K562 (cell line): ENCODE results near the gene SPEG. TPM values are rescaled to one million over a fixed set of nuclear protein-coding genes. Genes with fewer than 3 reads are reported as not detected.

Source experiments
- ARID2 ChIP-seq: fragments of 450-650 bp; IDR thresholded peaks from 2 replicates; pipeline ENCODE4 v1.6.1; 2017; ENCODE audit warnings: antibody characterized with exemption, mild to moderate bottlenecking
- CTCFL ChIP-seq: IDR thresholded peaks from 2 replicates; pipeline ENCODE4 v1.6.1; 2011; ENCODE audit warnings: borderline replicate concordance, low read depth, mild to moderate bottlenecking, moderate library complexity, low read length; ENCODE audit not compliant: insufficient read depth, poor library complexity, severe bottlenecking
- E2F3 ChIP-seq: fragments of 250-450 bp; sonication (Bioruptor Pico); IDR thresholded peaks from 2 replicates; pipeline ENCODE4 v1.4.0; 2020; ENCODE audit warnings: mild to moderate bottlenecking
- FIP1L1 ChIP-seq: fragments of 200-400 bp; formaldehyde crosslinking; IDR thresholded peaks from 2 replicates; pipeline ENCODE4 v1.6.1; 2018; ENCODE audit warnings: mild to moderate bottlenecking, low read depth, low read length; ENCODE audit not compliant: poor library complexity, severe bottlenecking
- FOXP1 ChIP-seq: sonication (generic); formaldehyde crosslinking; IDR thresholded peaks from 2 replicates; pipeline ENCODE4 v1.8.0; 2022; ENCODE audit warnings: mild to moderate bottlenecking, missing genetic modification reagents
- JUND ChIP-seq, 2 experiments: IDR thresholded peaks; 2 replicates in 1 of 2; 3 replicates in 1 of 2; pipeline ENCODE4 v1.6.1; 2011; ENCODE audit warnings: borderline replicate concordance in 2 of 2, low read depth in 2 of 2, low read length in 2 of 2, improper control_type of control experiment in 1 of 2, missing biosample characterization in 1 of 2, missing genetic modification characterization in 1 of 2, missing genetic modification reagents in 1 of 2
- MAZ ChIP-seq, 2 experiments: fragments of 450-650 bp in 1 of 2; sonication (generic) in 1 of 2; formaldehyde crosslinking; IDR thresholded peaks in 1 of 2; conservative IDR thresholded peaks in 1 of 2; 2 replicates each; pipeline versions ENCODE4 v1.4.0 to v1.5.0; 2020; ENCODE audit warnings: mild to moderate bottlenecking in 1 of 2, missing genetic modification reagents in 1 of 2
- NEUROD1 ChIP-seq: fragments of 150-350 bp; IDR thresholded peaks from 2 replicates; pipeline ENCODE4 v1.6.1; 2014; ENCODE audit warnings: borderline replicate concordance, low read length, low read depth; ENCODE audit not compliant: partially characterized antibody
- PTBP1 ChIP-seq: fragments of 200-400 bp; formaldehyde crosslinking; IDR thresholded peaks from 2 replicates; pipeline ENCODE4 v1.6.1; 2017; ENCODE audit warnings: low read depth, low read length
- RAD21 ChIP-seq, 2 experiments: fragments of 250-450 bp in 1 of 2; fragments of 450-650 bp in 1 of 2; sonication (Bioruptor Pico) in 1 of 2; formaldehyde crosslinking in 1 of 2; IDR thresholded peaks in 1 of 2; conservative IDR thresholded peaks in 1 of 2; 2 replicates each; pipeline versions ENCODE4 v1.4.0 to v1.8.0; 2020 to 2022; ENCODE audit warnings: mild to moderate bottlenecking in 2 of 2, moderate library complexity in 1 of 2
- RBM34 ChIP-seq: fragments of 200-400 bp; formaldehyde crosslinking; IDR thresholded peaks from 2 replicates; pipeline ENCODE4 v1.6.1; 2018; ENCODE audit warnings: low read length, borderline replicate concordance; ENCODE audit not compliant: insufficient read depth
- SIN3B ChIP-seq: fragments of 450-650 bp; IDR thresholded peaks from 2 replicates; pipeline ENCODE4 v1.6.1; 2017; ENCODE audit warnings: low read depth, mild to moderate bottlenecking, moderate library complexity
- SP1 ChIP-seq: sonication (generic); formaldehyde crosslinking; IDR thresholded peaks from 2 replicates; pipeline ENCODE4 v1.8.1; 2022; ENCODE audit warnings: mild to moderate bottlenecking, missing genetic modification reagents
- SRSF9 ChIP-seq: fragments of 200-400 bp; formaldehyde crosslinking; IDR thresholded peaks from 2 replicates; pipeline ENCODE4 v1.6.1; 2017; ENCODE audit warnings: low read depth, low read length, borderline replicate concordance
- TEAD1 ChIP-seq, 2 experiments: fragments of 450-650 bp in 1 of 2; sonication (generic) in 1 of 2; formaldehyde crosslinking; IDR thresholded peaks; 2 replicates each; pipeline versions ENCODE4 v1.4.0 to v1.8.0; 2020 to 2022; ENCODE audit warnings: mild to moderate bottlenecking in 2 of 2, missing genetic modification reagents in 1 of 2
- UBTF ChIP-seq, 2 experiments: IDR thresholded peaks; 2 replicates each; pipeline ENCODE4 v1.6.1; 2012; ENCODE audit warnings: improper control_type of control experiment in 2 of 2, low read depth in 2 of 2, low read length in 2 of 2, borderline replicate concordance in 1 of 2
- WHSC1 ChIP-seq: IDR thresholded peaks from one replicate; pipeline ENCODE4 v1.6.1; 2012; ENCODE audit warnings: low read length, control low read depth, inconsistent platforms
- ZFP1 ChIP-seq: fragments of 450-650 bp; formaldehyde crosslinking; IDR thresholded peaks from 2 replicates; pipeline ENCODE4 v1.4.0; 2020; ENCODE audit warnings: mild to moderate bottlenecking, mixed read lengths
- ZFPM2 ChIP-seq: fragments of 250-450 bp; sonication (Bioruptor Pico); IDR thresholded peaks from 2 replicates; pipeline ENCODE4 v1.5.1; 2022; ENCODE audit warnings: mild to moderate bottlenecking
- ZNF511 ChIP-seq: sonication (generic); formaldehyde crosslinking; IDR thresholded peaks from 2 replicates; pipeline ENCODE4 v1.8.0; 2022; ENCODE audit warnings: mild to moderate bottlenecking, missing genetic modification reagents
- ZNF766 ChIP-seq: fragments of 200-800 bp; sonication (Bioruptor generic); conservative IDR thresholded peaks from 2 replicates; pipeline ENCODE4 v1.6.1; 2016; ENCODE audit warnings: missing genetic modification characterization, missing compliant biosample characterization
- ZNF830 ChIP-seq: fragments of 250-450 bp; sonication (Bioruptor Pico); IDR thresholded peaks from 2 replicates; pipeline ENCODE4 v1.5.0; 2021; ENCODE audit warnings: mild to moderate bottlenecking
- polyA plus RNA-seq, 8 experiments: library from polyadenylated mRNA; depleted of rRNA in 4 of 8; stranded (reverse) in 5 of 8; unstranded in 3 of 8; fragments of >200 nt; fragmentation: Nextera tagmentation in 2 of 8; fragmentation: Illumina TruSeq in 1 of 8; extraction: Ambion mirVana in 2 of 8; extraction: Trizol in 1 of 8; gene quantifications; 2 replicates each; pipeline versions ENCODE4 v1.2.1 to v1.2.3, GENCODE V29; 2011 to 2014; ENCODE audit warnings: inconsistent platforms in 1 of 8, missing spikeins in 1 of 8
- total RNA-seq, 7 experiments: library from RNA; depleted of rRNA in 6 of 7; stranded (reverse); fragments of >200 nt in 6 of 7; fragmentation: Illumina TruSeq in 2 of 7; extraction: Trizol in 2 of 7; gene quantifications; 2 replicates each; pipeline versions ENCODE4 v1.2.1 to v1.2.3, GENCODE V29; 2011 to 2021; ENCODE audit warnings: low replicate concordance in 1 of 7

The SPEG gene
- total and polyA plus RNA-seq, 9 of the 15 experiments (the other 6 are each of a cell fraction or from before 2014, with no cell fraction given): 0.49 to 8.7 (median 3.0) TPM

GRCh38 chr2:219433666-219434467 lies 776 bp upstream of the SPEG start (continued):
- TF ChIP-seq FIP1L1 (no peak), CTCFL (peak; percentile 68), SRSF9 (no peak), NEUROD1 (no peak), ZNF511 (CRISPR knock-in tag) (no peak), PTBP1 (no peak), MAZ (CRISPR knock-in tag; conservative IDR thresholded peaks at IDR 0.05 in 1 of 2, IDR thresholded peaks at IDR 0.05 in 1 of 2) (0 out of 4 replicates have a peak, but pooled peaks of 1 of the 2 experiments have one; percentile 38), RAD21 (CRISPR knock-in tag; conservative IDR thresholded peaks at IDR 0.05 in 1 of 2, IDR thresholded peaks at IDR 0.05 in 1 of 2) (peak; percentile 59 to 85), ZFP1 (CRISPR knock-in tag) (no peak), SIN3B (no peak), SP1 (CRISPR knock-in tag) (peak; percentile 22; the same call in 1 of the 2 replicates), TEAD1 (CRISPR knock-in tag; IDR thresholded peaks at IDR 0.05) (0 out of 4 replicates have a peak, but pooled peaks of 1 of the 2 experiments have one; percentile 20), RBM34 (no peak), ZNF766 (CRISPR knock-in tag) (no peak), FOXP1 (CRISPR knock-in tag) (no peak), ZFPM2 (CRISPR knock-in tag) (no peak), JUND (IDR thresholded peaks at IDR 0.05; ENCODE audit: borderline replicate concordance, low read depth, low read length) (0 out of 2 replicates have a peak, but pooled peaks have one; percentile 12), JUND (tag; IDR thresholded peaks at IDR 0.05; ENCODE audit: borderline replicate concordance, low read depth, low read length) (no peak), ZNF830 (CRISPR knock-in tag) (no peak), UBTF (IDR thresholded peaks at IDR 0.05; ENCODE audit: borderline replicate concordance in 1 of 2, low read depth in 2 of 2, low read length in 2 of 2) (no peak), E2F3 (CRISPR knock-in tag) (no peak), WHSC1 (no peak), ARID2 (0 out of 2 replicates have a peak, but pooled peaks have one; percentile 43)
